NCI-H1048 (cell line): ENCODE measurements around the gene MFSD2A.
"Not testable (repeated sequence)": the region's sequence is repeated elsewhere in the genome, so short reads cannot be mapped to it uniquely, and the experiment has no call there.

Experiments used
- DNase-seq: peaks from one replicate; lab custom pipeline; 2025; lab: John Stamatoyannopoulos, UW

MFSD2A gene

GRCh38 chr1:39940980-39941871 is 13.7 kb upstream of the MFSD2A start:
- no peak for DNase-seq

- DNase-seq = no peak
Measured at GRCh38 chr1:39943471-39944290, 11.3 kb upstream of the MFSD2A start.

GRCh38 chr1:39944410-39945112 is 10.4 kb upstream of the MFSD2A start:
- no peak for DNase-seq

GRCh38 chr1:39946216-39946615 is 8.7 kb upstream of the MFSD2A start:
- DNase-seq = no peak

GRCh38 chr1:39947260-39947659 is 7.7 kb upstream of the MFSD2A start:
- no peak for DNase-seq

- no peak for DNase-seq
Measured at GRCh38 chr1:39949891-39950290, 5.1 kb upstream of the MFSD2A start.

- DNase-seq = no peak
Measured at GRCh38 chr1:39951926-39952325, 3.0 kb upstream of the MFSD2A start.

- no peak for DNase-seq
Measured at GRCh38 chr1:39952359-39953110, 2.4 kb upstream of the MFSD2A start.

GRCh38 chr1:39954324-39954869 is 548 bp upstream of the MFSD2A start:
- DNase-seq = no peak

- peak; percentile 30 for DNase-seq
Measured at GRCh38 chr1:39955547-39956539, 898 bp downstream of the MFSD2A start.

GRCh38 chr1:39957299-39958015 is 2.5 kb downstream of the MFSD2A start:
- DNase-seq = no peak

- DNase-seq = no peak
Measured at GRCh38 chr1:39958403-39959200, 3.7 kb downstream of the MFSD2A start.

- no peak for DNase-seq
Measured at GRCh38 chr1:39959651-39960333, 4.8 kb downstream of the MFSD2A start.

- no peak for DNase-seq
Measured at GRCh38 chr1:39960431-39960958, 5.5 kb downstream of the MFSD2A start.

GRCh38 chr1:39962450-39962825 is 7.5 kb downstream of the MFSD2A start:
- DNase-seq = no peak

- DNase-seq = not testable (repeated sequence)
Measured at GRCh38 chr1:39962964-39963363, 8.0 kb downstream of the MFSD2A start.

- DNase-seq = no peak
Measured at GRCh38 chr1:39964552-39964951, 9.6 kb downstream of the MFSD2A start.

- DNase-seq = no peak
Measured at GRCh38 chr1:39965044-39965443, 10.1 kb downstream of the MFSD2A start.
